Upper lobe of right lung (tissue), 1 donor: ENCODE results near the gene TTC33. TPM values are rescaled to one million over a fixed set of nuclear protein-coding genes. Genes with fewer than 3 reads are reported as not detected.

ENCODE experiments used
- ATAC-seq: fragments of 200-7000 bp; cut with Tn5 transposase; one replicate; pipeline ENCODE4 v1.9.1; 2020; ENCODE audit warnings: mild to moderate bottlenecking, moderate library complexity
- DNase-seq: peaks from one replicate; pipeline ENCODE4 v3.0.0-alpha.2; 2020
- H3K27ac ChIP-seq: fragments of 200-600 bp; one replicate; pipeline ENCODE4 v1.8.0; 2022
- H3K27me3 ChIP-seq: fragments of 200-600 bp; one replicate; pipeline ENCODE4 v1.8.0; 2022; ENCODE audit warnings: mild to moderate bottlenecking
- H3K36me3 ChIP-seq: fragments of 200-600 bp; one replicate; pipeline ENCODE4 v1.8.0; 2022
- H3K4me1 ChIP-seq: fragments of 200-600 bp; one replicate; pipeline ENCODE4 v1.8.0; 2022
- H3K4me3 ChIP-seq: fragments of 200-600 bp; one replicate; pipeline ENCODE4 v1.8.0; 2022; ENCODE audit warnings: mild to moderate bottlenecking
- H3K9me3 ChIP-seq: fragments of 200-600 bp; one replicate; pipeline ENCODE4 v1.8.0; 2022
- CTCF ChIP-seq: fragments of 200-600 bp; IDR thresholded peaks from one replicate; pipeline ENCODE4 v1.8.0; 2022; ENCODE audit warnings: antibody characterized with exemption
- intact Hi-C: fragments of 100-400 bp; cut with DNase I; formaldehyde crosslinking; loops from one replicate; pipeline ENCODE4 v1.11.0; 2022
- total RNA-seq: library from RNA; stranded (reverse); fragmentation: NEBNext Ultra II Directional; extraction: Animal tissue kit (Norgen Biotek cat#: 25700); gene quantifications from one replicate; pipeline ENCODE4 v1.2.1, GENCODE V29; 2021
- donor health status: DM: no; HTN: yes; CAD: no; lungs with severe emphysema.

Gene TTC33
- total RNA-seq, 1 donor from 2014 or later: 16.6 TPM

GRCh38 chr5:40780199-40780598 is 24.4 kb upstream of the TTC33 start:
- no peak for TF ChIP-seq CTCF
- H3K27ac ChIP-seq: no peak overlapping the region

GRCh38 chr5:40779561-40779960 is 23.8 kb upstream of the TTC33 start:
- DNase-seq: no peak
- no peak overlapping the region for H3K27ac ChIP-seq
- no peak for TF ChIP-seq CTCF
- intact Hi-C loops: no loop called here
- ATAC-seq: no peak
- no peak overlapping the region for H3K4me3 ChIP-seq
- peaks cover 17% of the 10 kb centered on the region for H3K4me1 ChIP-seq
- no peaks in the 10 kb centered on the region for H3K9me3 ChIP-seq
- H3K27me3 ChIP-seq: no peaks in the 10 kb centered on the region
- peaks cover 29% of the 10 kb centered on the region for H3K36me3 ChIP-seq

More at GRCh38 chr5:40780199-40780598, 24.4 kb upstream of the TTC33 start:
- intact Hi-C loops: no loop called here
- H3K4me1 ChIP-seq: peaks cover 17% of the 10 kb centered on the region
- no peaks in the 10 kb centered on the region for H3K9me3 ChIP-seq
- ATAC-seq (no peak), DNase-seq (no peak)
- H3K36me3 ChIP-seq: peaks cover 23% of the 10 kb centered on the region
- no peak overlapping the region for H3K4me3 ChIP-seq
- no peaks in the 10 kb centered on the region for H3K27me3 ChIP-seq

GRCh38 chr5:40778133-40778532 is 22.4 kb upstream of the TTC33 start:
- Histone ChIP-seq H3K27ac (no peak overlapping the region), H3K4me3 (no peak overlapping the region), H3K4me1 (peaks cover 17% of the 10 kb centered on the region), H3K27me3 (no peaks in the 10 kb centered on the region), H3K9me3 (no peaks in the 10 kb centered on the region), H3K36me3 (peaks cover 41% of the 10 kb centered on the region)
- no peak for ATAC-seq
- no peak for TF ChIP-seq CTCF
- intact Hi-C loops: no loop called here
- no peak for DNase-seq

- no peak for TF ChIP-seq CTCF
- ATAC-seq (no peak), DNase-seq (no peak)
- Histone ChIP-seq H3K27ac (no peak overlapping the region), H3K4me3 (no peak overlapping the region), H3K4me1 (peaks cover 7% of the 10 kb centered on the region), H3K27me3 (no peaks in the 10 kb centered on the region), H3K36me3 (peaks cover 48% of the 10 kb centered on the region), H3K9me3 (no peaks in the 10 kb centered on the region)
- intact Hi-C loops: no loop called here
Observed at GRCh38 chr5:40776658-40776977, 20.9 kb upstream of the TTC33 start.

- intact Hi-C loops: no loop called here
- peaks cover 54% of the 10 kb centered on the region for H3K36me3 ChIP-seq
- no peak overlapping the region for H3K27ac ChIP-seq
- no peak for DNase-seq
- no peak for TF ChIP-seq CTCF
- peaks cover 7% of the 10 kb centered on the region for H3K4me1 ChIP-seq
- no peaks in the 10 kb centered on the region for H3K9me3 ChIP-seq
- no peaks in the 10 kb centered on the region for H3K27me3 ChIP-seq
- no peak for ATAC-seq
- H3K4me3 ChIP-seq: no peak overlapping the region
Observed at GRCh38 chr5:40775846-40776657, 20.3 kb upstream of the TTC33 start.
